ENCODE data around the gene MFN2. TPM values are rescaled to one million over a fixed set of nuclear protein-coding genes. Genes with fewer than 3 reads are reported as not detected.

MFN2 gene
- total and polyA plus RNA-seq, 3 donors from 2014 or later = 77.5 to 95.3 (median 80.0) TPM

GRCh38 chr1:12056331-12056841, 76.1 kb downstream of the MFN2 start:
- no peak for DNase-seq
- intact Hi-C loops (cut with DNase I; ENCODE audit: low total_unique reads) = no loop called here
- no peak for TF ChIP-seq POLR2A (IDR thresholded peaks at IDR 0.05)
- no peak for TF ChIP-seq CTCF (IDR thresholded peaks at IDR 0.05)
- no peaks in the 10 kb centered on the region for H3K36me3 ChIP-seq (ENCODE audit: low read depth, missing control alignments)
- H3K27me3 ChIP-seq = no peaks in the 10 kb centered on the region
- no peak overlapping the region for H3K27ac ChIP-seq
- H3K9me3 ChIP-seq = no peaks in the 10 kb centered on the region
- no peaks in the 10 kb centered on the region for H3K4me1 ChIP-seq
- 92 to 96% methylated on average over 16 of the region's 16 CpGs for WGBS, 2 donors
- no peak overlapping the region for H3K4me3 ChIP-seq

- Histone ChIP-seq H3K27ac (no peak overlapping the region), H3K36me3 (ENCODE audit: low read depth, missing control alignments) (no peaks in the 10 kb centered on the region), H3K4me3 (no peak overlapping the region), H3K4me1 (no peaks in the 10 kb centered on the region), H3K9me3 (no peaks in the 10 kb centered on the region), H3K27me3 (no peaks in the 10 kb centered on the region)
- intact Hi-C loops (cut with DNase I; ENCODE audit: low total_unique reads) = no loop called here
- DNase-seq = no peak
- no peak for TF ChIP-seq POLR2A (IDR thresholded peaks at IDR 0.05)
- TF ChIP-seq CTCF (IDR thresholded peaks at IDR 0.05) = no peak
Observed at GRCh38 chr1:12057382-12057781, 77.1 kb downstream of the MFN2 start.

- 98 to 100% methylated on average over 2 to 4 of the region's 4 CpGs for WGBS, 2 donors
- TF ChIP-seq CTCF (IDR thresholded peaks at IDR 0.05) (no peak), POLR2A (IDR thresholded peaks at IDR 0.05) (no peak)
- Histone ChIP-seq H3K27ac (no peak overlapping the region), H3K4me1 (no peaks in the 10 kb centered on the region), H3K9me3 (no peaks in the 10 kb centered on the region), H3K4me3 (no peak overlapping the region), H3K36me3 (ENCODE audit: low read depth, missing control alignments) (no peaks in the 10 kb centered on the region), H3K27me3 (no peaks in the 10 kb centered on the region)
- no peak for DNase-seq
- intact Hi-C loops (cut with DNase I; ENCODE audit: low total_unique reads) = no loop called here
Observed at GRCh38 chr1:12057940-12058687, 77.9 kb downstream of the MFN2 start.

- TF ChIP-seq CTCF (IDR thresholded peaks at IDR 0.05) (no peak), POLR2A (IDR thresholded peaks at IDR 0.05) (no peak)
- no peak overlapping the region for H3K4me3 ChIP-seq
- no peaks in the 10 kb centered on the region for H3K27me3 ChIP-seq
- H3K27ac ChIP-seq = no peak overlapping the region
- 80 to 84% methylated on average over 3 of the region's 3 CpGs for WGBS, 2 donors
- DNase-seq = no peak
- peaks cover 8% of the 10 kb centered on the region for H3K4me1 ChIP-seq
- intact Hi-C loops (cut with DNase I; ENCODE audit: low total_unique reads) = no loop called here
- no peaks in the 10 kb centered on the region for H3K36me3 ChIP-seq (ENCODE audit: low read depth, missing control alignments)
- no peaks in the 10 kb centered on the region for H3K9me3 ChIP-seq
Observed at GRCh38 chr1:12059226-12059625, 79.0 kb downstream of the MFN2 start.

Measured in testis (tissue), 3 donors.